ENCODE measurements around the gene SRRM2.

- TF ChIP-seq POLR2AphosphoS5 (IDR thresholded peaks at IDR 0.05; ENCODE audit: low read depth) (no peak), CTCF (IDR thresholded peaks at IDR 0.05; ENCODE audit: insufficient read depth, low read length) (no peak)
These were observed 47.4 kb downstream of the SRRM2 start for GRCh38 chr16:2799859-2800226.
